Fibroblast of the aortic adventitia (primary cell): ENCODE measurements around the gene NCK2. TPM values are rescaled to one million over a fixed set of nuclear protein-coding genes. Genes with fewer than 3 reads are reported as not detected.

Experiments used
- DNase-seq: peaks from one replicate; pipeline ENCODE4 v3.0.0-alpha.2; 2010; ENCODE audit warnings: low read depth
- H3K4me3 ChIP-seq: 2 replicates; pipeline ENCODE4 v1.5.1; 2011; ENCODE audit warnings: low read depth, mild to moderate bottlenecking, control low read depth, low read length, moderate library complexity
- total RNA-seq: library from RNA; depleted of rRNA; stranded (reverse); fragments of >200 nt; gene quantifications from 2 replicates; pipeline ENCODE4 v1.2.3, GENCODE V29; 2012; ENCODE audit warnings: low replicate concordance
- TF ChIP-seq, protein P1 (sequence below): IDR thresholded peaks from 2 replicates; pipeline ENCODE4 v1.5.1; 2011; ENCODE audit warnings: mild to moderate bottlenecking, low read length, control low read depth, inconsistent platforms; ENCODE audit not compliant: insufficient read depth

Gene NCK2
- total RNA-seq, 1 donor = 9.4 TPM

DNA sequence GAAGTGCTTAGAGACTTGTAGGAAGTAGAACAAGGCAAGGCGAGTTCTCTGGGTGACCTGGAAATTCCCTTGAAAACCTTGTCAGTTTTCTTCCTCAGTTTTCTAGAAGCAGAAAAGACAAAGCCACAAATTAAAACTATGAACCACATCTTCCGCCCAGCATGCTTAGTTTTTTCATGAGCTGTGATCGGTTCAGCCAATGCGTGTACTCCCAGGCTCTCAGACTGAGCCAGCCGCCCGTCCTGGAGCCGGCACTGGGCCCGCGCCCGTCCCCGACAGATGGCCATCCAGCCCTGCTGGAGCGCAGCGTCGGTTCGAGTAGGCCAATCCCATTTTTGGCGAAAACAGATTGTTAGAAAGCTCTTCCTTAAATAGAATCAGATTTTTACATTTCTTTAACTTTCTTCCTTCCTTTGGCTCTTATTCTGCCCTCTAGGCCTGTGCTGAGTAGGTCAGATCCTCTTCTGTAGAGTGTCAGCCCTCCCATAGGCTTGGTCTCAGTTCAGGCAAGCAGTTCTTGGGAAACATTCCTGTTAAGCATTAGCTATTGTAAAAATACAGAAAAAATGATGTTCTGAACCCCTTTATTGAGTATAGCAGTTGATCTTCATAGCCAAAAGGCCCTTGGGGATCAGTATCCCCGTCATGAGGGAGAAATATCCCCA, 112.5 kb downstream of the NCK2 start:
- no peak for DNase-seq
- no peak overlapping the region for H3K4me3 ChIP-seq
- TF ChIP-seq, protein P1, sequence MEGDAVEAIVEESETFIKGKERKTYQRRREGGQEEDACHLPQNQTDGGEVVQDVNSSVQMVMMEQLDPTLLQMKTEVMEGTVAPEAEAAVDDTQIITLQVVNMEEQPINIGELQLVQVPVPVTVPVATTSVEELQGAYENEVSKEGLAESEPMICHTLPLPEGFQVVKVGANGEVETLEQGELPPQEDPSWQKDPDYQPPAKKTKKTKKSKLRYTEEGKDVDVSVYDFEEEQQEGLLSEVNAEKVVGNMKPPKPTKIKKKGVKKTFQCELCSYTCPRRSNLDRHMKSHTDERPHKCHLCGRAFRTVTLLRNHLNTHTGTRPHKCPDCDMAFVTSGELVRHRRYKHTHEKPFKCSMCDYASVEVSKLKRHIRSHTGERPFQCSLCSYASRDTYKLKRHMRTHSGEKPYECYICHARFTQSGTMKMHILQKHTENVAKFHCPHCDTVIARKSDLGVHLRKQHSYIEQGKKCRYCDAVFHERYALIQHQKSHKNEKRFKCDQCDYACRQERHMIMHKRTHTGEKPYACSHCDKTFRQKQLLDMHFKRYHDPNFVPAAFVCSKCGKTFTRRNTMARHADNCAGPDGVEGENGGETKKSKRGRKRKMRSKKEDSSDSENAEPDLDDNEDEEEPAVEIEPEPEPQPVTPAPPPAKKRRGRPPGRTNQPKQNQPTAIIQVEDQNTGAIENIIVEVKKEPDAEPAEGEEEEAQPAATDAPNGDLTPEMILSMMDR = no peak

DNA sequence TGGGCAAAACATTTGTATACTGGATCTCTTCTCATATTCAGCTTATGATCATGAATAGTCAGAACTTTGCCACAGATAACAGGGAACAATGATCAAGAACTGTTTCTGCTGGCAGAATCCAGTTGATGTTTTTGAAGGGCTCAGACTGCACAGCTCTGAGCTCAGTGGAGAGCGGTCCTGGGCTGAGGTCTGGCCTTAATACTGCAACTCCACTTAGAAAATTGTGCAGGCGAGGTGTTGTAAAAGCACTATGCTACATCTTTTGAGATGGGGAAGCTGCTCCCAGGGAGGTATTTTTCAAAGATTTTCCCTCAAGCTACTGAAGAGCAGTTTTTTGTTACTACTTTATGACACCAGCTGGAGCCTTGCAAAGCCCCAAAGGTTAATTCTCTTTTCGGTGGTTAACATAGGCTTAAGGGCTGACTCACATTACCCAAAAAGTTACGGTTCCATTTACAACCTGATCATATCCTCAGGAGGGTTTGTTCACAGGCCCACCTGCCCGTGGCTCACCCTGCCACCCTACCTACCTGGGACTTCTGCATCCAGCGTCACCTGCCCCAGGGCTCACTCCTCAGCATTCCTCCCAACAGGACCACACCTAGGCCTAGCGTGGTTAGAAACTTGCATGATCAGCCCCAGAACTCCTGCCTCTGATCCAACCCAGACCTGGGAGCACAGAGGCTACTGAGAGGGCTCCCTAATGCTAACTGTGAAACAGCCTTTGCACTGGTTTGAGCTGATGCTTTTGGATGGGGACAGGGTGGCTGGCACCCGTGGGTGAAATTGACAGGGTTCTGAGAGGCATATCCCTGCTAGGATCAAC, 114.4 kb downstream of the NCK2 start:
- no peak for DNase-seq
- no peak overlapping the region for H3K4me3 ChIP-seq
- TF ChIP-seq, protein P1 = no peak

DNA sequence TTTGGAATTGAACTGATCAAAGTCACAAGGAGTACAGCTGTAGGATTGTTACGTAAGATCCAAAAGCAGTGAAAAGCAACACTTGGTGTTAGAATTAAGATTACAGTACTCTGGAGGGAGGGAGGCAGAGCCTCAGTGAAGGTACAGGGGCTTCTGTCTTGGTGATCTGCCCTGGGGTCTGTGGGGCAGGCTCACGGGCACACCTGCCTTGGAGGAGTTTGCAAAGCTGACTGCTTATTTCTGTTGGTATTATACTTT, 114.9 kb downstream of the NCK2 start:
- TF ChIP-seq, protein P1 = no peak
- DNase-seq = no peak
- no peak overlapping the region for H3K4me3 ChIP-seq

DNA sequence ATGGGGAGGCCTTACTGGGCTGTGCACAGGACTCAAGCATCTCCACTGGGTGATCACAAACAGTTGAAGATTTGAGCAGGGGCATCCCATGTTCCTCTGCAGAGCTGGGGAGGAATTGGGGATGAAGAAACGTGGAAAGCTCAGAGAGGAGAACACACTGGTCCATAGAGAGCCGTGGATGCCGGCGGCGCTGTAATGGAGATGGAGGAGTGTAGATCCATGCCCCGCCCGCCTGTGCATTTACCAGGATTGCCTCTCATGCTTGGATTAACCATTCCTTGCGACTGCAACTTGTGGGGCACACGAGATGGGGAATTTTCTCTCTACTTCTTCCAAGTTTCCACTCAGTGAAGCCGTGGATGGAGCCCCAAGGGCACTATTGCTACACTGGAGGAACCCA, 115.9 kb downstream of the NCK2 start:
- TF ChIP-seq, protein P1 = no peak
- H3K4me3 ChIP-seq = no peak overlapping the region
- DNase-seq = no peak

DNA sequence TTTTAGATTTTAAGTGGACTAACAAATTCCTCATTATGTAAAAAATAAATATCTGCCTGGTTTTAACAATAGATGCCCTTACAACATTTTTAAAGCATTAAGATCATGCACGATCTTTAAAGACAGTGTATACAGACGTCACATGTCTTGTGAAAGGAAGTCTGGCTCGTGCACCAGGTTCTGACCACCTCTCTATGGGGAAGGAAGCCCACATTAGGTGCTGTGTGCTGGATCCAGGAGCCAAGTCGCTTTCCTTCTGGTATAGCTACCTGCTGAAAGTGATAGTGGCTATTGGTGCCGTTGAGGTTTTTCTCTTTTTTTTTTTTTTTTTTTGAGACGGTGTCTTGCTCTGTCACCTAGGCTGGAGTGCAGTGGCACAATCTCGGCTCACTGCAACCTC, 116.5 kb downstream of the NCK2 start:
- no peak overlapping the region for H3K4me3 ChIP-seq
- TF ChIP-seq, protein P1 = no peak
- DNase-seq = no peak

DNA sequence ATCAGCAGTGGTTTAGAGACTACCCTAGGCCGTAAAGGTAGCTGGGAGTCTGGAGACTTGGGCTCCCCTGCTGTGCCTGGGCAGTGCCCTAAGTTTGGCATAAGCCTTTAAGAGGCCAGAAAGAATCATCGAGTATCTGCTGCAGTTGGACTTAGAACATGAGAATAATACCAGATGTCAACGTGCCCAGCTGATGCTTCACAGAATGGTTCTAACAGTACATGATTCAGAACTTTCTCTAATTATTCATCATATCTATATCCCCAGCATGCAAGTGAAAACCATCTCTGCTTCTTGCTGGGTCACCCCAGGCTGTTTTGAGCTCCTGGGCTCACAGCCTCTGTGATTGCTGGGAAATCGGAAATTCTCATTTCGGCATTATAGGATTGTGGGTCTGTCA, 118.1 kb downstream of the NCK2 start:
- TF ChIP-seq, protein P1 = no peak
- no peak overlapping the region for H3K4me3 ChIP-seq
- no peak for DNase-seq
